HepG2 (cell line): ENCODE results near the gene SESN2. TPM values are rescaled to one million over a fixed set of nuclear protein-coding genes. Genes with fewer than 3 reads are reported as not detected.

ENCODE experiments used
- AGO1 ChIP-seq: fragments of 200-400 bp; formaldehyde crosslinking; IDR thresholded peaks from 2 replicates; pipeline ENCODE4 v1.6.1; 2017; ENCODE audit warnings: mild to moderate bottlenecking, low read depth, low read length, moderate library complexity; ENCODE audit not compliant: poor library complexity, severe bottlenecking
- EEA1 ChIP-seq: sonication (generic); formaldehyde crosslinking; IDR thresholded peaks from 2 replicates; pipeline ENCODE4 v1.5.1; 2020; ENCODE audit warnings: mild to moderate bottlenecking, missing genetic modification reagents, borderline replicate concordance
- ELF3 ChIP-seq: IDR thresholded peaks from 2 replicates; pipeline ENCODE4 v1.6.1; 2016; ENCODE audit warnings: missing genetic modification reagents, missing compliant biosample characterization
- HOXA9 ChIP-seq: sonication (generic); formaldehyde crosslinking; IDR thresholded peaks from 2 replicates; pipeline ENCODE4 v1.8.1; 2022; ENCODE audit warnings: missing genetic modification reagents, mild to moderate bottlenecking, moderate library complexity, borderline replicate concordance
- IKZF5 ChIP-seq: IDR thresholded peaks from 2 replicates; pipeline ENCODE4 v1.6.1; 2018; ENCODE audit warnings: missing genetic modification reagents, mild to moderate bottlenecking, missing compliant biosample characterization
- IRF2 ChIP-seq: IDR thresholded peaks from 2 replicates; pipeline ENCODE4 v1.6.1; 2018; ENCODE audit warnings: missing genetic modification reagents, missing compliant biosample characterization
- KAT8 ChIP-seq: IDR thresholded peaks from 2 replicates; pipeline ENCODE4 v1.6.1; 2016; ENCODE audit warnings: missing genetic modification reagents, missing compliant biosample characterization
- KDM3A ChIP-seq: IDR thresholded peaks from 2 replicates; pipeline ENCODE4 v1.6.1; 2018; ENCODE audit warnings: low read depth, missing compliant biosample characterization
- MNT ChIP-seq: fragments of 450-650 bp; IDR thresholded peaks from 2 replicates; pipeline ENCODE4 v1.6.1; 2016
- POLR2AphosphoS5 ChIP-seq: IDR thresholded peaks from 2 replicates; pipeline ENCODE4 v1.6.1; 2012; ENCODE audit warnings: low read depth, low read length
- RFX1 ChIP-seq: fragments of 450-650 bp; IDR thresholded peaks from 2 replicates; pipeline ENCODE4 v1.6.1; 2017
- SMAD3 ChIP-seq: sonication (generic); formaldehyde crosslinking; IDR thresholded peaks from 2 replicates; pipeline ENCODE4 v1.4.0; 2020; ENCODE audit warnings: missing genetic modification reagents
- ZBTB25 ChIP-seq: IDR thresholded peaks from 2 replicates; pipeline ENCODE4 v1.6.1; 2018; ENCODE audit warnings: missing genetic modification reagents
- ZBTB3 ChIP-seq: sonication (generic); formaldehyde crosslinking; IDR thresholded peaks from 2 replicates; pipeline ENCODE4 v1.4.0; 2020; ENCODE audit warnings: low read depth, mild to moderate bottlenecking, moderate library complexity, missing genetic modification reagents, borderline replicate concordance
- ZNF124 ChIP-seq: sonication (generic); formaldehyde crosslinking; IDR thresholded peaks from 2 replicates; pipeline ENCODE4 v1.4.0; 2020; ENCODE audit warnings: missing genetic modification reagents
- ZNF407 ChIP-seq: sonication (generic); formaldehyde crosslinking; IDR thresholded peaks from one replicate; pipeline ENCODE4 v1.5.1; 2020; ENCODE audit warnings: mild to moderate bottlenecking, missing genetic modification reagents; ENCODE audit errors: not compliant biosample characterization
- ZNF605 ChIP-seq: sonication (generic); formaldehyde crosslinking; IDR thresholded peaks from 2 replicates; pipeline ENCODE4 v1.8.0; 2022; ENCODE audit warnings: mild to moderate bottlenecking, missing genetic modification reagents
- ZNF839 ChIP-seq: sonication (generic); formaldehyde crosslinking; IDR thresholded peaks from 2 replicates; pipeline ENCODE4 v1.4.0; 2020; ENCODE audit warnings: missing genetic modification reagents, mild to moderate bottlenecking, borderline replicate concordance
- polyA plus RNA-seq, 8 experiments: library from polyadenylated mRNA; depleted of rRNA in 3 of 8; stranded (reverse) in 7 of 8; unstranded in 1 of 8; fragments of >200 nt; fragmentation: Illumina TruSeq in 4 of 8; extraction: Trizol in 4 of 8; gene quantifications; 2 replicates each; pipeline versions ENCODE4 v1.2.1 to v1.2.3, GENCODE V29; 2011 to 2016; ENCODE audit warnings: low read depth in 4 of 8, missing spikeins in 1 of 8, mixed read lengths in 1 of 8; ENCODE audit not compliant: insufficient read depth in 1 of 8
- total RNA-seq, 5 experiments: library from RNA; depleted of rRNA; stranded (reverse); fragments of >200 nt; fragmentation: Illumina TruSeq; extraction: Trizol; gene quantifications; 2 replicates each; pipeline ENCODE4 v1.2.3, GENCODE V29; 2016; ENCODE audit warnings: low read depth in 1 of 5

SESN2 gene
- total and polyA plus RNA-seq, 2 of the 13 experiments (the other 11 are each of a cell fraction or from before 2014, with no cell fraction given) = 13.2 to 19.1 TPM

- no peak for TF ChIP-seq MNT
- TF ChIP-seq ZNF605 (CRISPR knock-in tag) = peak; percentile 68; the same call in 1 of the 2 replicates
- TF ChIP-seq ZNF407 (CRISPR knock-in tag) = no peak
- TF ChIP-seq IKZF5 (CRISPR knock-in tag) = peak; percentile 19; the same call in 1 of the 2 replicates
- no peak for TF ChIP-seq AGO1
- no peak for TF ChIP-seq ZBTB3
- TF ChIP-seq KAT8 = no peak
- TF ChIP-seq SMAD3 (CRISPR knock-in tag) = 0 out of 2 replicates have a peak, but pooled peaks have one; percentile 16
- no peak for TF ChIP-seq HOXA9 (CRISPR knock-in tag)
- TF ChIP-seq ZNF839 = no peak
- no peak for TF ChIP-seq KDM3A (CRISPR knock-in tag)
- no peak for TF ChIP-seq RFX1
- 0 out of 2 replicates have a peak, but pooled peaks have one; percentile 35 for TF ChIP-seq IRF2 (CRISPR knock-in tag)
- no peak for TF ChIP-seq EEA1 (CRISPR knock-in tag)
- TF ChIP-seq POLR2AphosphoS5 = 0 out of 2 replicates have a peak, but pooled peaks have one; percentile 20
- TF ChIP-seq ZNF124 (CRISPR knock-in tag) = no peak
- TF ChIP-seq ZBTB25 = no peak
- no peak for TF ChIP-seq ELF3
Observed at GRCh38 chr1:28290851-28291250, 31.5 kb downstream of the SESN2 start (continued).
